ENCODE results near the gene RTL10. TPM values are rescaled to one million over a fixed set of nuclear protein-coding genes. Genes with fewer than 3 reads are reported as not detected.

Gene RTL10
- total and polyA plus RNA-seq, 2 of the 13 experiments (the other 11 are each of a cell fraction or from before 2014, with no cell fraction given) = 14.1 to 15.8 TPM

DNA sequence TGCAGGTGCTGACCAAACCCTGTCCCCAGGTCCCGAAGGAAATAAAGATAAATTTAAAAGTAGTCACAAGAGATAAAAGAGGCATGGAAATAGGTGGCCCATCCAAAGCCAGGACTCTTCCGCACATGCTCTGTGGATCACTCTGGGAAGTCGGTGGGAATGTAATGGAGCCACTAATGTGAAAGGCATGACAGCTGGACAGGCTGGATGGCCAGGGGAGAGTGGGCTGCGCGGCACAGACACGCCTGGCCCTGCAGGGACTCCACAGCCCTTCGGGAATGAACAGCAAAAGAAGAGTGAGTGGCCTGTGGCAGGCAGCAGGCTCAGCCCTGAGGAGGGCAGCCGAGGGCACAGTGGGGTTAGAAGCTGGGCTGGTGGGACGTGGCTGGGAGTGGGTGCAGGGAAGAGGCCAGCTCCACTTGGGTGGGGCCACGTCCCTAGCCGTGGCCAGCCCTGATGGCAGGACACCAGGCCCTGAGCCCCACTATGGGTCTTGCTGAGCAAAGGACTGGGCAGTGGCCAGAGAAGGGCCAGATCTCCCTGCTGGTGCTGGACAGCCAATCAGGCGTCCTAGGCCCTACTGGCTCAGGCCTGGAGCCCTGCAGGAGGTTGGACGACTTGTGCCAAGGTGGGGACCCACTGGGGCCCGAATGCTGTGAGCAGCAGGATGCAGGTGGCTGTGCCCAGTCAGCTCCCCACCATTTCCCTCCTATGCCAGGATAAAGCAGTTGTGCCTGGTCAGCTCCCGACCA is 31.3 kb upstream of the RTL10 start:
- ChIA-PET CTCF (ENCODE audit: low intra/inter-chr PET ratio, low total read pairs) (no interaction called here), POLR2A (no interaction called here)
- Histone ChIP-seq H3K9ac (ENCODE audit: insufficient read depth, low read depth, low read length) (no peak overlapping the region), H3K4me2 (ENCODE audit: low read depth, low read length) (no peak overlapping the region), H3K4me1 (ENCODE audit: insufficient read depth, low read length) (peaks cover 23% of the 10 kb centered on the region), H4K20me1 (ENCODE audit: insufficient read depth, low read length) (no peaks in the 10 kb centered on the region), H3K9me3 (ENCODE audit: low read length) (no peaks in the 10 kb centered on the region), H3K27me3 (ENCODE audit: control insufficient read depth in 1 of 2, insufficient read depth in 2 of 2, low read length in 2 of 2) (no peaks in the 10 kb centered on the region), H3K4me3 (replicated peaks in 1 of 3; ENCODE audit: insufficient read depth in 1 of 3, low read depth in 2 of 3, low read length in 3 of 3) (no peak overlapping the region), H3K79me2 (ENCODE audit: insufficient read depth, low read length) (no peaks in the 10 kb centered on the region), H2AFZ (ENCODE audit: low read length) (no peak overlapping the region), H3K27ac (ENCODE audit: extremely low read length, insufficient read depth, low read length) (no peak overlapping the region), H3K36me3 (replicated peaks in 1 of 2; ENCODE audit: control insufficient read depth in 1 of 2, insufficient read depth in 2 of 2, low read length in 2 of 2) (peaks cover 0 to 2% of the 10 kb centered on the region in 2 experiments; a peak in 1 of 5 replicates)
- in situ Hi-C loops (cut with HindIII; ENCODE audit: extremely low pct_ligation_motif_present, low pct_unique_long_range_greater_than_20kb) (no loop called here), intact Hi-C loops (cut with micrococcal nuclease; ENCODE audit: unreplicated experiment) (no loop called here)
- TF ChIP-seq AGO2 (optimal IDR thresholded peaks at IDR 0.05; ENCODE audit: low read depth, low read length) (peak; percentile 34), BRD4 (CRISPR knock-in tag; IDR thresholded peaks at IDR 0.05) (no peak)
- ATAC-seq (no peak), DNase-seq (ENCODE audit: low spot score) (no peak), FAIRE-seq (no peak)
- 93% methylated on average over 9 of the region's 15 CpGs for WGBS (ENCODE audit: low lambda C conversion rate)
- BruUV-seq (replicated peaks) = no TSS peak

DNA sequence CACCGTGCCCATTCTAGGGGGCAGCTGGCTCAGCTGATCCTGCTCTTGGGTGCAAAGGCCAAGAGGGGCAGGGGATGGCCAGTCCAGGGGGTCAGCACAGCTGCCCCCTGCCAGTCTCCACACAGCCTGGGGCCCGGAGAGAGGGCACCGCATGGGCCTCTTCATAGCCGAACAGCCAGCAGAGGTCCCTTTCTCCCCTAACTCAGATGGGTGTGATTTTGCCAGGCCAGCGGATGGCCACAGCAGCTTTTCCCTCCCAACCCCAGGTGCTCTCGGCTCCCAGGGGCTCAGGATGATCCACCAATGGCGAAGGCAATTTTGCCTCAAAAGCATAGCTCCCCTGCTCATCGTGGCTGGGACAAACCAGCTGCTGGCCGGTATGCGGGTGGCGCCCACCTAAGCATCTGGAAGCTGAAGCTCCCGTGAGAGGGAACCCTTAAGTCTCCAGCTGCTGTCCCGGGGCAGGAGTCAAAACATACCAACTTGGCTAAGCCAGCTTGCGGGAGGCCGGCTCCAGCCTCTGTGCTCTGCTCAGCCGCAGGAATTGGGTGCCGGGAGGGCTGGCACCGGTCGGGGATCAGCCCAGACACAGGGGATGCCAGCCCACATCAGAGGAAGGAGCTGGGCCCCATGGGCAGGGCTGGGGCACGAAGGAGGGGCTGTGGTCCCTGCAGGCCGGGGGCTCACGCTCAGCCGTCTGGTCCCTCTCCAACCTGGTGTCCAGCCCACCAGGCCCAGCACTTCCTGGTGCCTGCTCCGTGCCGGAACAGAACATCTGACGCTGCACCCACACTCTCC is 30.5 kb upstream of the RTL10 start:
- H3K4me1 ChIP-seq (ENCODE audit: insufficient read depth, low read length) = peaks cover 27% of the 10 kb centered on the region
- peaks cover 0 to 2% of the 10 kb centered on the region in 2 experiments; a peak in 1 of 5 replicates for H3K36me3 ChIP-seq (replicated peaks in 1 of 2; ENCODE audit: control insufficient read depth in 1 of 2, insufficient read depth in 2 of 2, low read length in 2 of 2)
- ChIA-PET CTCF (ENCODE audit: low intra/inter-chr PET ratio, low total read pairs) (no interaction called here), POLR2A (no interaction called here)
- H3K4me3 ChIP-seq (replicated peaks in 1 of 3; ENCODE audit: insufficient read depth in 1 of 3, low read depth in 2 of 3, low read length in 3 of 3) = no peak overlapping the region
- H3K27ac ChIP-seq (ENCODE audit: extremely low read length, insufficient read depth, low read length) = no peak overlapping the region
- H2AFZ ChIP-seq (ENCODE audit: low read length) = no peak overlapping the region
- no peak for ATAC-seq
- in situ Hi-C loops (cut with HindIII; ENCODE audit: extremely low pct_ligation_motif_present, low pct_unique_long_range_greater_than_20kb) (no loop called here), intact Hi-C loops (cut with micrococcal nuclease; ENCODE audit: unreplicated experiment) (no loop called here)
- TF ChIP-seq KDM5A (IDR thresholded peaks at IDR 0.05; ENCODE audit: borderline replicate concordance, low read length) (no peak), RCOR2 (CRISPR knock-in tag; IDR thresholded peaks at IDR 0.05) (no peak), ZNF367 (CRISPR knock-in tag; IDR thresholded peaks at IDR 0.05; ENCODE audit: borderline replicate concordance) (no peak), RXRB (CRISPR knock-in tag; IDR thresholded peaks at IDR 0.05; ENCODE audit: borderline replicate concordance) (no peak), NFE2 (CRISPR knock-in tag; IDR thresholded peaks at IDR 0.05) (no peak), NR1H2 (CRISPR knock-in tag; IDR thresholded peaks at IDR 0.05; ENCODE audit: borderline replicate concordance, low read depth) (no peak), ARID3A (IDR thresholded peaks at IDR 0.05; ENCODE audit: low read depth, low read length) (no peak), ZBTB2 (CRISPR knock-in tag; IDR thresholded peaks at IDR 0.05; ENCODE audit: low read depth) (no peak), AGO2 (optimal IDR thresholded peaks at IDR 0.05; ENCODE audit: low read depth, low read length) (no peak), FOXA3 (CRISPR knock-in tag; IDR thresholded peaks at IDR 0.05) (no peak), ZNF205 (CRISPR knock-in tag; IDR thresholded peaks at IDR 0.05) (no peak)
- no peaks in the 10 kb centered on the region for H3K79me2 ChIP-seq (ENCODE audit: insufficient read depth, low read length)
- DNase-seq (ENCODE audit: low spot score) = no peak
- H4K20me1 ChIP-seq (ENCODE audit: insufficient read depth, low read length) = no peaks in the 10 kb centered on the region
- no peaks in the 10 kb centered on the region for H3K27me3 ChIP-seq (ENCODE audit: control insufficient read depth in 1 of 2, insufficient read depth in 2 of 2, low read length in 2 of 2)
- WGBS (ENCODE audit: low lambda C conversion rate) = 82% methylated on average over 2 of the region's 26 CpGs
- no peak for FAIRE-seq
- BruUV-seq (replicated peaks) = no TSS peak
- no peak overlapping the region for H3K9ac ChIP-seq (ENCODE audit: insufficient read depth, low read depth, low read length)
- H3K4me2 ChIP-seq (ENCODE audit: low read depth, low read length) = no peak overlapping the region
- H3K9me3 ChIP-seq (ENCODE audit: low read length) = no peaks in the 10 kb centered on the region

Measured in HepG2 (cell line).